ENCODE data around the gene LARP4.

The LARP4 gene

DNA sequence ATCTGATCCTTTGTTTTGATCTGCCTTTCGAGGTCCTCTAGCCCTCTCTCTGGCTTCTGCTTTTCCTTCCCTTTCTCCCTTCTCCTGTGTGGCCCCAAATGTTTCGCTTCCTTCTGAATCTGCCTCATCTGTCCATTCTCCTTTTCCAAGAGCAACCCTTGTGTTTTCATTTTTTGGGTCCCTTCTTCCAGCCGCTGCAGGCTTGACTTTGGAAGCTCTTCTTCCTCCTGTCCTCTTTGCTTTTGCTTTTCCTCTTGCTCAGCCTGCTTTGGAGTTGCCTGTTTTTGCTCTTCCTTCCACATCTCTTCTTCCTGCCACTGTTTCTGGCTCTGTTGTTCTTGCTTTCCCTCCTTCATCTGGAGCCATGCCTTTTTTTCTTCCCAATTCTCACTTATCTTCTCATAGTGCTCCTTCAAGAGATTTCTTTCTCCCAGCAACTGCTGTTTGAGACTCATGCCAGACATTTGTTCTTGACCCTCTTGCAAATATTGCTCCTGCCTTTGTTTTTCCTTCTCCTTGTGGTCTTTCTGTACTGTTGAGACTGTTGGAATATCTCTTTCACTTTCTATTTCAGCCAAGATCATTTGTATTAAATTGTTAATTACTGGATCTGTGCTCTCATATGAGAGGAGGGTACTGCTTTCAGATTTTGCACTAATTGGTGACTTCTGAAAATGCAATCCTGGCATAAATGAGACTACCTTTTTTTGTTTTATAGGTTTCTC is 46.7 kb upstream of the LARP4 start:
- H3K4me1 ChIP-seq (ENCODE audit: low read length) = no peaks in the 10 kb centered on the region
- H3K4me3 ChIP-seq (ENCODE audit: low read length) = no peak overlapping the region
- no peak overlapping the region for H3K4me2 ChIP-seq (ENCODE audit: low read length)
- H3K9ac ChIP-seq (ENCODE audit: low read length) = no peak overlapping the region
- H3K79me2 ChIP-seq (ENCODE audit: low read length) = no peaks in the 10 kb centered on the region
- no peak overlapping the region for H3K27ac ChIP-seq (ENCODE audit: low read length)
- no peak overlapping the region for H2AFZ ChIP-seq (ENCODE audit: low read depth, low read length)
- no peaks in the 10 kb centered on the region for H3K27me3 ChIP-seq (ENCODE audit: low read depth, low read length)
- TF ChIP-seq, protein P1, sequence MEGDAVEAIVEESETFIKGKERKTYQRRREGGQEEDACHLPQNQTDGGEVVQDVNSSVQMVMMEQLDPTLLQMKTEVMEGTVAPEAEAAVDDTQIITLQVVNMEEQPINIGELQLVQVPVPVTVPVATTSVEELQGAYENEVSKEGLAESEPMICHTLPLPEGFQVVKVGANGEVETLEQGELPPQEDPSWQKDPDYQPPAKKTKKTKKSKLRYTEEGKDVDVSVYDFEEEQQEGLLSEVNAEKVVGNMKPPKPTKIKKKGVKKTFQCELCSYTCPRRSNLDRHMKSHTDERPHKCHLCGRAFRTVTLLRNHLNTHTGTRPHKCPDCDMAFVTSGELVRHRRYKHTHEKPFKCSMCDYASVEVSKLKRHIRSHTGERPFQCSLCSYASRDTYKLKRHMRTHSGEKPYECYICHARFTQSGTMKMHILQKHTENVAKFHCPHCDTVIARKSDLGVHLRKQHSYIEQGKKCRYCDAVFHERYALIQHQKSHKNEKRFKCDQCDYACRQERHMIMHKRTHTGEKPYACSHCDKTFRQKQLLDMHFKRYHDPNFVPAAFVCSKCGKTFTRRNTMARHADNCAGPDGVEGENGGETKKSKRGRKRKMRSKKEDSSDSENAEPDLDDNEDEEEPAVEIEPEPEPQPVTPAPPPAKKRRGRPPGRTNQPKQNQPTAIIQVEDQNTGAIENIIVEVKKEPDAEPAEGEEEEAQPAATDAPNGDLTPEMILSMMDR (IDR thresholded peaks at IDR 0.05; ENCODE audit: low read depth, low read length) = no peak
- no peak for TF ChIP-seq EZH2phosphoT487 (IDR thresholded peaks at IDR 0.05; ENCODE audit: low read depth)
- H4K20me1 ChIP-seq (ENCODE audit: insufficient read depth, low read length) = no peaks in the 10 kb centered on the region
- H3K9me3 ChIP-seq (ENCODE audit: insufficient read depth, low read length) = no peaks in the 10 kb centered on the region
- no peaks in the 10 kb centered on the region for H3K36me3 ChIP-seq (replicated peaks; ENCODE audit: low read depth, low read length)

DNA sequence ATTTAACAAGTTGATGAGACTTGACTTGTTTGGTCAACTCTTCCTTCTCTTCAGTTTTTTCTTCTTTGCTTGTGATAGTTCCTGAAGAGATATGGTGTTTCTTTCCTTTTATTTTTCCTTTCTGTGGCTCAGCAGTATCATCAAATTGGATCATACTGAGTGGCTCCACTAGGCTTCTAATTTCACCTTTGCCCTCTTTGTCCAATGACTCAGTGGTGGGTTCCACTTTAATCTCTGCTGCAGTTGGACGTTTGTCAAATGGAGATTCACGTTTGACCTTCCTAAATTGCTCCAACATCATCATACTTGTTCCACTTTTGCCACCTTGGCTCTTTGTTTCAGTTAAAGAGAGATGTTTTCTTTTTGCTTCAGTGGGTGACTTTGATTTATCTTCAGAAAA is 45.8 kb upstream of the LARP4 start:
- TF ChIP-seq EZH2phosphoT487 (IDR thresholded peaks at IDR 0.05; ENCODE audit: low read depth) = no peak
- TF ChIP-seq, protein P1 (IDR thresholded peaks at IDR 0.05; ENCODE audit: low read depth, low read length) = no peak
- Histone ChIP-seq H3K4me1 (ENCODE audit: low read length) (peaks cover 7% of the 10 kb centered on the region), H4K20me1 (ENCODE audit: insufficient read depth, low read length) (no peaks in the 10 kb centered on the region), H3K79me2 (ENCODE audit: low read length) (no peaks in the 10 kb centered on the region), H3K36me3 (replicated peaks; ENCODE audit: low read depth, low read length) (no peaks in the 10 kb centered on the region), H2AFZ (ENCODE audit: low read depth, low read length) (no peak overlapping the region; the same call in 1 of the 2 replicates), H3K4me2 (ENCODE audit: low read length) (no peak overlapping the region), H3K9ac (ENCODE audit: low read length) (no peak overlapping the region), H3K27me3 (ENCODE audit: low read depth, low read length) (no peaks in the 10 kb centered on the region), H3K4me3 (ENCODE audit: low read length) (no peak overlapping the region), H3K27ac (ENCODE audit: low read length) (no peak overlapping the region), H3K9me3 (ENCODE audit: insufficient read depth, low read length) (no peaks in the 10 kb centered on the region)

DNA sequence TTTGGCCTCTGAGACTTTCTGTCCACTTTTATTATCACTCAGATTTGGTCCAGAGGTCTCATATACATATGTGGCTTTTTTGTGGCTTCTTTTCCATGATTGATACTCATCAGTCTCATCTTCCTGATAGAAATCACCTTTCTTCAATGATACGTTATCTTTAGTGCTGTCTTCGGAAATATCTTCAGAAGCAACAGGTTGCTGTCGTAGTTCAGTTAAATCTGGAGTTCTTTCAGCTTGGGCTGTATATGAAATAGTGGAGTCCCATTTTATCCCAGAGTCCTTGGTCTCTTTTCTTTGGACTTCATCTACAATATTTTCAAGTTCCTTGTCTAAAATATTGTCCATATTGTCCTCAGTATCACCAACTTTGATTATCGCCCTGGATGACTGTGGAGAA is 45.3 kb upstream of the LARP4 start:
- Histone ChIP-seq H3K27me3 (ENCODE audit: low read depth, low read length) (no peaks in the 10 kb centered on the region), H3K27ac (ENCODE audit: low read length) (no peak overlapping the region)

DNA sequence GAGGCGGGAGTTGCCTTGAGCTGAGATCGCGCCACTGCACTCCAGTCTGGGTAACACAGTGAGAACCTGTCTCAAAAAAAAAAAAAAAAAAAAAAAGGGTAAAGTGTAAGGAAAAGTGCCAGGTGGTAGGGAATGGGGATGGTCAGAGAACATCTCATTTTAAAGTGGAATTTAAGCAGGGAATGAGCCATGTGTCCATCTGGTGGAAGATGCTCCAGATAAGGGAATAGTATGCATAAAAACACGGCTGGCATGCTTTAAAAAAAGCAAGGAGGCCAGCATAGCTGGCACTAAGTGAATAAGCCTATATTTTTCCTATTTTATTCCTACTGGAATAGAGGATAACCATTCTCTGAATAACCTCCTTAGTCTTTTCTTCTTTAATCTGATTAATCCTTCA is 38.0 kb upstream of the LARP4 start:
- H3K9ac ChIP-seq (ENCODE audit: low read length) = no peak overlapping the region
- H2AFZ ChIP-seq (ENCODE audit: low read depth, low read length) = no peak overlapping the region
- no peaks in the 10 kb centered on the region for H3K36me3 ChIP-seq (replicated peaks; ENCODE audit: low read depth, low read length)
- H3K27me3 ChIP-seq (ENCODE audit: low read depth, low read length) = no peaks in the 10 kb centered on the region
- H3K9me3 ChIP-seq (ENCODE audit: insufficient read depth, low read length) = no peaks in the 10 kb centered on the region
- H3K4me1 ChIP-seq (ENCODE audit: low read length) = peaks cover 11% of the 10 kb centered on the region
- no peaks in the 10 kb centered on the region for H4K20me1 ChIP-seq (ENCODE audit: insufficient read depth, low read length)
- TF ChIP-seq, protein P1 (IDR thresholded peaks at IDR 0.05; ENCODE audit: low read depth, low read length) = no peak
- TF ChIP-seq EZH2phosphoT487 (IDR thresholded peaks at IDR 0.05; ENCODE audit: low read depth) = no peak
- no peak overlapping the region for H3K4me2 ChIP-seq (ENCODE audit: low read length)
- no peak overlapping the region for H3K27ac ChIP-seq (ENCODE audit: low read length)
- H3K4me3 ChIP-seq (ENCODE audit: low read length) = no peak overlapping the region
- no peaks in the 10 kb centered on the region for H3K79me2 ChIP-seq (ENCODE audit: low read length)

More for the DNA sequence above, 45.3 kb upstream of the LARP4 start:
- Histone ChIP-seq H3K36me3 (replicated peaks; ENCODE audit: low read depth, low read length) (no peaks in the 10 kb centered on the region), H3K9ac (ENCODE audit: low read length) (no peak overlapping the region), H3K4me2 (ENCODE audit: low read length) (no peak overlapping the region), H3K9me3 (ENCODE audit: insufficient read depth, low read length) (no peaks in the 10 kb centered on the region), H3K4me3 (ENCODE audit: low read length) (no peak overlapping the region), H2AFZ (ENCODE audit: low read depth, low read length) (no peak overlapping the region), H3K79me2 (ENCODE audit: low read length) (no peaks in the 10 kb centered on the region), H4K20me1 (ENCODE audit: insufficient read depth, low read length) (no peaks in the 10 kb centered on the region), H3K4me1 (ENCODE audit: low read length) (peaks cover 10% of the 10 kb centered on the region)
- no peak for TF ChIP-seq EZH2phosphoT487 (IDR thresholded peaks at IDR 0.05; ENCODE audit: low read depth)
- TF ChIP-seq, protein P1 (IDR thresholded peaks at IDR 0.05; ENCODE audit: low read depth, low read length) = no peak
